Measurements from ENCODE around the gene DYSF. TPM values are rescaled to one million over a fixed set of nuclear protein-coding genes. Genes with fewer than 3 reads are reported as not detected.

The DYSF gene
- total RNA-seq, 1 experiment from 2014 or later = 0.89 TPM

GRCh38 chr2:71658771-71659170 lies 205.4 kb downstream of the DYSF start:
- H3K9me2 ChIP-seq (ENCODE audit: insufficient read depth) = no peaks in the 10 kb centered on the region
- no peaks in the 10 kb centered on the region for H3K4me1 ChIP-seq (ENCODE audit: control insufficient read depth in 1 of 2, insufficient read depth in 2 of 2, low read length in 2 of 2)
- BruUV-seq (replicated peaks) = no TSS peak
- no peak overlapping the region for H3K4me3 ChIP-seq (replicated peaks in 1 of 2; ENCODE audit: low read depth in 1 of 2, low read length in 2 of 2)
- H4K20me1 ChIP-seq (ENCODE audit: insufficient read depth) = no peaks in the 10 kb centered on the region
- no peak overlapping the region for H2AFZ ChIP-seq (ENCODE audit: low read depth, low read length, poor library complexity, severe bottlenecking)
- peaks cover 0 to 5% of the 10 kb centered on the region in 2 experiments; a peak in 1 of 4 replicates for H3K9me3 ChIP-seq (ENCODE audit: control insufficient read depth in 1 of 2, insufficient read depth in 1 of 2, low read depth in 1 of 2, low read length in 2 of 2)
- H3K4me2 ChIP-seq (ENCODE audit: low read length) = no peak overlapping the region
- H3K9ac ChIP-seq (ENCODE audit: low read length) = no peak overlapping the region
- no peaks in the 10 kb centered on the region for H3K79me2 ChIP-seq (ENCODE audit: insufficient read depth, low read length)
- DNase-seq (ENCODE audit: low read depth, low spot score) (no peak), ATAC-seq (no peak)
- no peak for TF ChIP-seq CTCF (IDR thresholded peaks at IDR 0.05 in 2 of 3, conservative IDR thresholded peaks at IDR 0.05 in 1 of 3; ENCODE audit: borderline replicate concordance in 1 of 3, insufficient read depth in 1 of 3, low read depth in 2 of 3, low read length in 2 of 3)
- no peak for TF ChIP-seq CBX3 (IDR thresholded peaks at IDR 0.05; ENCODE audit: low read depth)
- no peak for TF ChIP-seq YY1 (IDR thresholded peaks at IDR 0.05; ENCODE audit: extremely low read depth, insufficient replicate concordance, low read depth, low read length)
- no peak for TF ChIP-seq JUND (IDR thresholded peaks at IDR 0.05)
- TF ChIP-seq MAX (IDR thresholded peaks at IDR 0.05) = no peak
- no peak for TF ChIP-seq EGR1 (IDR thresholded peaks at IDR 0.05; ENCODE audit: low read depth)
- no peak for TF ChIP-seq TCF7L2 (IDR thresholded peaks at IDR 0.05; ENCODE audit: borderline replicate concordance, extremely low read depth, insufficient read depth, insufficient read length)
- TF ChIP-seq EZH2 (IDR thresholded peaks at IDR 0.05) = no peak
- no peak for TF ChIP-seq SP1 (IDR thresholded peaks at IDR 0.05; ENCODE audit: low read depth)
- TF ChIP-seq EZH2phosphoT487 (IDR thresholded peaks at IDR 0.05; ENCODE audit: borderline replicate concordance) = no peak
- no peak for TF ChIP-seq SRF (IDR thresholded peaks at IDR 0.05; ENCODE audit: low read depth)
- TF ChIP-seq POLR2AphosphoS5 (IDR thresholded peaks at IDR 0.05; ENCODE audit: low read depth, low read length) = no peak
- TF ChIP-seq SIN3A (IDR thresholded peaks at IDR 0.05; ENCODE audit: low read depth) = no peak
- no peak for TF ChIP-seq FOSL1 (IDR thresholded peaks at IDR 0.05; ENCODE audit: low read depth)
- TF ChIP-seq ZFX (IDR thresholded peaks at IDR 0.05) = no peak
- TF ChIP-seq ZNF274 (IDR thresholded peaks at IDR 0.05; ENCODE audit: low read depth, low read length) = no peak
- no peak for TF ChIP-seq CEBPB (IDR thresholded peaks at IDR 0.05; ENCODE audit: low read depth)
- no peaks in the 10 kb centered on the region for H3K27me3 ChIP-seq (ENCODE audit: insufficient read depth, low read length)
- no peak overlapping the region for H3K27ac ChIP-seq (ENCODE audit: low read depth, low read length)
- ChIA-PET RAD21 (ENCODE audit: low non-redundant PET in 1 of 2, low total read pairs in 2 of 2, uncharacterized antibody in 2 of 2, unreplicated experiment in 2 of 2) (no interaction called here), CTCF (no interaction called here), POLR2A (no interaction called here)
- intact Hi-C loops (cut with micrococcal nuclease) = no loop called here
- H3K36me3 ChIP-seq (ENCODE audit: control insufficient read depth in 1 of 2, insufficient read depth in 2 of 2, low read length in 2 of 2) = no peaks in the 10 kb centered on the region
